ENCODE results near the gene JOSD2. TPM values are rescaled to one million over a fixed set of nuclear protein-coding genes. Genes with fewer than 3 reads are reported as not detected.
A peak's percentile ranks its signal among the peaks of the same experiment; 100 is the strongest.

Gene JOSD2
- total RNA-seq, 4 donors from 2014 or later = 26.3 to 45.1 (median 34.9) TPM

DNA sequence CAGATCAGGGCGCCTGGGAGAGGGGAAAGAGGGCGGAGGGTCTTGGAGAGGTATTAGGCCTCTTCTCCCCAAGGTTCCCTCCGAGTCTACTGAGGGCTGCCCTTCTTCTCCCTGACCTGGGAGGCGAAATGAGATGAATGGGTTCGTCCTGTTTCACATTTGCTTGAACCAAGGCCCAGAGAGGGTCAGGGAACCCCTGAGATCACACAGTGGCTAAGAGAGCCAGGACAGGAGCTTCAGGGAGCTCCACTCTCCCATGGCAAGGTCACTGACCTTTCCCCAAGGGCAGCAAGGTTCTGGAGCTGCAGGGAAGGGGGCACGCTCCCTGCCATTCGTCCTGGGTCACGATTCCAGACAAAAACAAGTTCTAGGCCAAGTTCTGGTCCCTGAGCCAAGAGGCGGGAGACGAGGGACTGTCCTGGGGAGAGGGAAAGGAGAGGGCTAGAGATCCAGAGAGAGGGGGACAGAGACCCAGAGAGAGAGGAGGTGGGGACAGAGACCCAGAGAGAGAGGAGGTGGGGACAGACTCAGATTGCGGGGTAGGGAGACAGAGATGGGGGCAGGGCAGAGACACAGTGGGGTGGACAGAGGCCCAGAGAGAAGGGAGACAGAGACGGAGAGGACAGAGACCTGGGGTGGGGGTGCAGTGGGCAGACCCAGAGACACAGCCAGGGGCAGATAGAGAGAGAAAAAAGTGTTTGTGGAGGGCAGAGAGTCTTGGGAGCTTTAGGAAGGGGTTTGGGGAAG, 2.2 kb upstream of the JOSD2 start:
- 53 to 62% methylated on average over 10 to 11 of the region's 12 CpGs for WGBS, 2 donors

GRCh38 chr19:50512112-50512998, 1.4 kb upstream of the JOSD2 start:
- Histone ChIP-seq H3K27me3 (peaks cover 0 to 22% (median 0%) of the 10 kb centered on the region in 4 donors), H3K9me3 (no peaks in the 10 kb centered on the region), H3K27ac (peak overlapping the region in 1 of 4 donors; percentile 90), H3K4me1 (peaks cover 7 to 25% (median 8%) of the 10 kb centered on the region in 3 donors), H3K4me3 (peak overlapping the region in 2 of 4 donors; percentile 81 to 90), H3K36me3 (peaks cover 0 to 5% (median 0%) of the 10 kb centered on the region in 3 donors)
- no peak for DNase-seq
- no peak for TF ChIP-seq POLR2A (IDR thresholded peaks at IDR 0.05)
- TF ChIP-seq, protein P1, sequence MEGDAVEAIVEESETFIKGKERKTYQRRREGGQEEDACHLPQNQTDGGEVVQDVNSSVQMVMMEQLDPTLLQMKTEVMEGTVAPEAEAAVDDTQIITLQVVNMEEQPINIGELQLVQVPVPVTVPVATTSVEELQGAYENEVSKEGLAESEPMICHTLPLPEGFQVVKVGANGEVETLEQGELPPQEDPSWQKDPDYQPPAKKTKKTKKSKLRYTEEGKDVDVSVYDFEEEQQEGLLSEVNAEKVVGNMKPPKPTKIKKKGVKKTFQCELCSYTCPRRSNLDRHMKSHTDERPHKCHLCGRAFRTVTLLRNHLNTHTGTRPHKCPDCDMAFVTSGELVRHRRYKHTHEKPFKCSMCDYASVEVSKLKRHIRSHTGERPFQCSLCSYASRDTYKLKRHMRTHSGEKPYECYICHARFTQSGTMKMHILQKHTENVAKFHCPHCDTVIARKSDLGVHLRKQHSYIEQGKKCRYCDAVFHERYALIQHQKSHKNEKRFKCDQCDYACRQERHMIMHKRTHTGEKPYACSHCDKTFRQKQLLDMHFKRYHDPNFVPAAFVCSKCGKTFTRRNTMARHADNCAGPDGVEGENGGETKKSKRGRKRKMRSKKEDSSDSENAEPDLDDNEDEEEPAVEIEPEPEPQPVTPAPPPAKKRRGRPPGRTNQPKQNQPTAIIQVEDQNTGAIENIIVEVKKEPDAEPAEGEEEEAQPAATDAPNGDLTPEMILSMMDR (IDR thresholded peaks at IDR 0.05) = no peak
- intact Hi-C loops (cut with DNase I) = no loop called here
- WGBS, 2 donors = 89 to 91% methylated on average over 3 to 9 of the region's 36 CpGs

More for the DNA sequence above, 2.2 kb upstream of the JOSD2 start:
- Histone ChIP-seq H3K4me1 (peaks cover 7 to 25% (median 8%) of the 10 kb centered on the region in 3 donors), H3K36me3 (peaks cover 0 to 5% (median 0%) of the 10 kb centered on the region in 3 donors), H3K4me3 (no peak overlapping the region), H3K27ac (no peak overlapping the region), H3K27me3 (peaks cover 0 to 22% (median 0%) of the 10 kb centered on the region in 4 donors), H3K9me3 (no peaks in the 10 kb centered on the region)
- TF ChIP-seq, protein P1 (IDR thresholded peaks at IDR 0.05) = no peak
- no peak for TF ChIP-seq POLR2A (IDR thresholded peaks at IDR 0.05)
- intact Hi-C loops (cut with DNase I) = no loop called here
- no peak for DNase-seq

DNA sequence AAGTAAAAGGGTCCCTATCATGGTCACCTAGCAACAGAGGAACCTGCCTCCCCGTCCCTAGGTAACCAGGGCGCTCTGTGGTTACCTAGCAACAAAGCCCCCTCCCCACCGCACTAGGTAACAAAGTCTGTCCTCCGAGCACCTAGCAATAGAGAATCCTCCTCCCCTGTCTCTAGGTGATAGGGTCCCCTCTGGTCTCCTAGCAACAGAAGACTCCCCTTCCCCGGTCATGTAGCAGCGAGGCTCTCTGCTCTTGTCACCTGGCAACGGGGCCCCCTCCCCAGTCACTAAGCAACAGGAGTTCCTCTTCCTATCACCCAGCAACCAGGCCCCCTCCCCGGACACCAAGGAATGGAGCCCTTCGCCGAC, 307 bp downstream of the JOSD2 start:
- intact Hi-C loops (cut with DNase I) = no loop called here
- 0 to 3% methylated on average over 5 to 8 of the region's 10 CpGs for WGBS, 2 donors
- peaks cover 0 to 13% (median 0%) of the 10 kb centered on the region in 3 donors for H3K36me3 ChIP-seq

DNA sequence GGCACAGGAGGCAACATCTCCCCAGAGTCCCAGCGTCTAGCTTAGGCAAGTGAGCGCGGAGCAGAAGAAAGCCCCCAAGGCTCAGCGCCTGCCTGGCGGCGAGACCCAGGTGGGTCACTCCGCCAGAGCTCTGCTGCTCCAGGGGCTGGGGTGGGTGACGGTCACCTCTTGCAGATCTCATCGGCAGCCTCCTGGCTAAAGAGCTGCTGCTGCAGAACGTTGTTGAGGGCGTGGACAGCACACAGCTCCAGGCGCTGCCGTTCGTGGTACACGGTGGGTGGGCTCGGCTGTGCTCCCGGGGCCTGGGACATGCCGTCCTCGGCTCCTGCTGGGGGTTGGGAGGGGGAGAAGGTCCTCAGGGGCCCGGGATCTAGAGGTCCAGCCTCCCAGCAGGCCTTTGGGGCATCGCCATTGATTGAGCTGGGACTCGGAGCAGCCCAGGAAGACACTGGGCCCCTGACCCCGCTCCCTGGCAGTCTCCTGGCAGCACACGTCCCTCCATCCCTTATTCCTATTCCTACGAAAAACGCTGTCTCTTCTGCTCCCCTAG, 795 bp downstream of the JOSD2 start:
- Histone ChIP-seq H3K27ac (peak overlapping the region; percentile 83 to 93 (median 87)), H3K36me3 (peaks cover 0 to 16% (median 0%) of the 10 kb centered on the region in 3 donors), H3K4me3 (peak overlapping the region; percentile 65 to 90 (median 74)), H3K4me1 (peaks cover 7 to 25% (median 8%) of the 10 kb centered on the region in 3 donors), H3K9me3 (no peaks in the 10 kb centered on the region), H3K27me3 (peaks cover 0 to 14% (median 0%) of the 10 kb centered on the region in 4 donors)
- TF ChIP-seq, protein P1 (IDR thresholded peaks at IDR 0.05) = no peak
- no peak for TF ChIP-seq POLR2A (IDR thresholded peaks at IDR 0.05)
- 68 to 84% methylated on average over 6 to 10 of the region's 26 CpGs for WGBS, 2 donors
- no peak for DNase-seq
- intact Hi-C loops (cut with DNase I) = no loop called here

More for the DNA sequence above, 307 bp downstream of the JOSD2 start:
- Histone ChIP-seq H3K27ac (peak overlapping the region; percentile 83 to 93 (median 87)), H3K4me3 (peak overlapping the region; percentile 65 to 90 (median 74)), H3K4me1 (peaks cover 7 to 25% (median 8%) of the 10 kb centered on the region in 3 donors), H3K27me3 (peaks cover 0 to 14% (median 0%) of the 10 kb centered on the region in 4 donors), H3K9me3 (no peaks in the 10 kb centered on the region)
- no peak for TF ChIP-seq POLR2A (IDR thresholded peaks at IDR 0.05)
- TF ChIP-seq, protein P1 (IDR thresholded peaks at IDR 0.05) = no peak
- DNase-seq = no peak

Measured in esophagus squamous epithelium (tissue), 5 donors.